Activated CD4-positive, alpha-beta T cell treated with anti-CD3 and anti-CD28 coated beads for 24 hours (primary cell): ENCODE results near the gene SPON2.

Experiments
- DNase-seq, 2 donors: peaks; one replicate each; pipeline ENCODE4 v3.0.0-alpha.2; 2020; ENCODE audit warnings: low read depth in 2 of 2

SPON2 gene

DNA sequence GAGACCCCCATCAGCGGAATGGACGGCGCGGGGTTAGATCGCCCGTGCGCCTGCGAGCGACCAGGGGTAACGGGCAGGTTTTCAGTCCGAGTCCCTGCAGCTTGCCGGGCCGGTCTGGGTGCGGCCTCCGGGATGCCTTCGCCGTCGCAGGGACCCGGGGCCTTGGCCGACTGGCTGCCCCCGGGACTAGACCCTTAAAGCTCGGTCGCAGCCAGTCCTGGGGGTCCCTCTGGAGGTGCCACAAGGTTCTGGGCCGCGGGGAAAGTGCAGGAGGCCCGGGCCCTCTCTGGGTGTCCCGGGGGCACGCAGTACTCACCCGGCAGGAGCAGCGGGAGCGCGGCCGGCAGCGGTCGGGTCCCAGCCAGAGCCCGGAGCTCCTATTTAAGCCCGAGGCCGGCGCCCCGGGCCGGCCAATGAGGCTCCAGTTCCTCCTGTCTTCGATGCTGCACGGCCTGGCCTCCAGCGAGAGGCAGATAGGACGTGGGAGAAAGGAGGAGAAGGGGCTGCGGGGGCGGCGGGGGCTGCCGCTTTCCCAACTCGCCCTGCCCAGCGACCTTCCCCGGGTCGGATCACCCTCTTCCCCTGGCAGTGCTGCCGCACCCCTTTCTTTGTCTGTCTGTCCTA lies at the start of gene SPON2:
Gene SPON2 (minus strand): TSS at position 356 of the 624 bp plus-strand sequence.
- DNase-seq = no peak

GRCh38 chr4:1221155-1221870 lies 48.9 kb upstream of the SPON2 start:
- DNase-seq = no peak

GRCh38 chr4:1220566-1220965 lies 48.2 kb upstream of the SPON2 start:
- no peak for DNase-seq

- DNase-seq = no peak
Observed at GRCh38 chr4:1219566-1219950, 47.2 kb upstream of the SPON2 start.

- DNase-seq = no peak
Observed at GRCh38 chr4:1218634-1219565, 46.5 kb upstream of the SPON2 start.

DNA sequence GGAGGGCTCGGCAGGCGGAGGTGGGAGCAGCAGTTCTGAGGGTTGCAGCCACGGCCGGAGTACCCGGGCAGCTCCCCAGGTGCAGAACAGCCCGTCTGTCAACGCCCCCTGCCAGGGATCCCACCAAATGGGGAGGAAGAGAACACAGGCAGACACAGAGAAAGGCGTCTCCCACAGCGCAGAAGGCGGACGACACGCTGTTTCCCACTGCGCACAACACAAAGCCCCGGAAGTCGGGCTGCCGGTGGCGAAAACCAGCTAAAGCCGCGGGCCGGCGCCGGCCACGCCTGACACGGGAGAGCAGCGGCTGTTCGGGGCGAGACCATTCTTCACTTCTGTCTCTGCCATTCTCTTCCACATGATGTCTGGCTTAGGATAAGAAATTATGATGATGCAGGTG lies 45.0 kb upstream of the SPON2 start:
- DNase-seq = no peak

GRCh38 chr4:1216869-1217294 lies 44.5 kb upstream of the SPON2 start:
- DNase-seq = peak; percentile 35 to 47

DNA sequence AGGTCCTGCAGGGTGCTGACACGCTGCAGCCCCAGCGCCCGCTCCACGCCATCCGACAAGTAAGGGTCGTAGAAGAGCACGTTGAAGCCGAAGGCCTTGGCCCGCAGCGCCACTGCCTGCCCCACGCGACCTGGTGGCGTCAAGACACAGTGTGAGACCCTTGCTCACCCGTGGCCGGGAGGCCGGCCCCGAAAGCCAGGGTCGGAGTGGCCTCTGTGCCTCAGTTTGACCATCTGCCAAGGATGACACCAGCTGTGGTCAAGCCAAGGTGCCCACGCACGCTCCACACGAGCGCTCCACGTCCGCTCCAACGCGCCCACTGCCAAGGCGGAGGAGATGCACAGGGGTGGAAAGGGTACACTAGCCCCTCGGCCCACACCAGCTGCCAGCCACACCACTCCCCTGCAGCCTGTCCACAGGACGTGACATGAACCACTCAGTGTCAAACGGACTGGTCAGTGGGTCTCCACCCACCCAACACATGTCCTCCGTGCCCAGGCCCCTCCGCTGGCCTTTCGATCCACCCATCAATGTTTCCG lies 43.8 kb upstream of the SPON2 start:
- no peak for DNase-seq

GRCh38 chr4:1215141-1216075 lies 43.0 kb upstream of the SPON2 start:
- DNase-seq = no peak

GRCh38 chr4:1214101-1215095 lies 42.0 kb upstream of the SPON2 start:
- no peak for DNase-seq

DNA sequence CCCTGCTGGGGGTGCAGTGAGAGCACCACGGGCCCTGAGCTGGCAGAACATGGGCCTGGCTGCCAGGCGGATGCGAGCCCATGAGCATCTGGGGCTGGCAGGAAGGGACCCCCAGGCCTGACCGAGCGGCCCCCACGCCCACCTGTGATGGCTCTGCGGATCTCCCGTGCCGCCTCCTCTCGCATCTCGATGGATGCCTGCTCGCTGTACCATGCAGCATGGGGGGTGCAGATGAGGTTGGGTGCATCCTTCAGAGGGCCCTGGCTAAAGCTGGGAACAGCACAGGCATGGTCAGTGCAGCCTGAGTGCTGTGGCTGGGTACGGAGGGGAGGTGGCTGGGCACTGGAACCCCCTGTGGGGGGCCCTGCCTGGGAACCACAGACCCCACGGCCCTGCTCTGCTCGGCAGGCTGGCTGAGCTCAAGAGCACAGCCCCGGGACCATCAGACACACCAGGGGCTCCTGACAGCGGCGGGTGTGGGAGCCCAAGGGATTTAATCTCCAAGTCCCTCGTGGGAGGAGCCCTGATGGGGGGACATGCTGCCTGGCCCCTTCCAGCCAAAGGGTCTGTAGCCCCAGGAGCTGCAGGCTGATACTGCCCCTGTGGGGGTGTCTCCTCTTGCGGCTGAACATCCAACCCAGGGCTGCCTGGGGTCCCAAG lies 41.1 kb upstream of the SPON2 start:
- no peak for DNase-seq

- no peak for DNase-seq
Observed at GRCh38 chr4:1212546-1213335, 40.4 kb upstream of the SPON2 start.

DNA sequence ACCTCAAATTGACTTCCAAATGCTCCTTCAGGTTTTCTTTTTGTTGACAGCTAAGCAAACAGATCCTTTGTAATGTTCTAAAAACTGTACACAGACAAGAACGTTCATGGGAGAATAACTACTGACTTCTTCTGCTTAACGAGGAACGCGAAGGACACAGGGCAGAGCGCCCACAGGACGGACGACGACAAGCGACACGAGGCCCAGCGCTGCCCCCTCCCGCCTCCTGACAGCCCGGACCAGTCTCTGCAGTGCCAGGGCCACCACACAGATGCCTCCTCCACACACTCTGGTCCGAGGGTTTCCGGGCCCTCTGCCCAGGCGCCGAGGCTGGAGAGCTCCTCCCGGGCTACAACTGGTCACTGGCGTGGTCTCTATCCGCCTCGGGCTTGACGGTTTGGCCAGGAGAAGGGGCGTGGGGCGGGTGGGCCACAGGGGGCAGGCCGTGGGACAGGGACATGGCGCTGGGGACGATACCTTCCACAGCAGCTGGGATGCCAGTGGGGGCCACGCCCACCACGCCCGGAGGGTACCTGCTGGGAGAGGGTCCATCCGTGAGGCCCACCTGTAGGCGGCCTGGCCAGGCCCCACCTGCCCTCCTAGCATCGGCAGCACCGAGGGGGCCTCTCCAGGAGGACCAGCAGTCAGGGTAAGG lies 39.6 kb upstream of the SPON2 start:
- DNase-seq = no peak

- DNase-seq = no peak
Observed at GRCh38 chr4:1211371-1211770, 39.0 kb upstream of the SPON2 start.

DNA sequence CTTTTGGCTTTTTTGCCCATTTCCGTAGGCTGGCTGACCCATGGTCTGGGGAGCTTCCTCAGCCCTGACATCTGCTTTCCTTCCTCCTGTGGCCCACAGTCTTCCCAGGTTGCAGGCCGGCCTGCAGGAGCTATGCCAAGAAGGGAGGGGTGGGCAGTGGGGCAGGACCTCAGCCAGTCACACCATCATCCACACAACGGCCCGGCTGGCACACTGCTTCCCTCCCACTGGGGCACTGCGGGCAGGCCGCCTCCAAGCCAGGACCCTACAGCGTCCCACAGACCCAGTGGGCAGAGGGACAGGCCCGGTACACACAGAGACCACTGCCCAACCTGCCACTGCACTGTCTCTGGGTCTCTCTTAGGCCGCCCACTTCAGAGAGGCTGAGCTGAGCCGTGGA lies 38.6 kb upstream of the SPON2 start:
- no peak for DNase-seq

GRCh38 chr4:1210241-1210841 lies 38.0 kb upstream of the SPON2 start:
- DNase-seq = no peak

- DNase-seq = no peak
Observed at GRCh38 chr4:1209821-1210220, 37.4 kb upstream of the SPON2 start.
